A549 (cell line): ENCODE results near the gene IPO11.

ENCODE experiments used
- CTCF ChIP-seq: fragments of >200 bp; sonication (Bioruptor Twin); formaldehyde crosslinking; IDR thresholded peaks from 3 replicates; pipeline ENCODE4 v1.5.1; 2016
- TF ChIP-seq, protein P1 (sequence below): fragments of 250-450 bp; sonication (Bioruptor Pico); IDR thresholded peaks from 2 replicates; pipeline ENCODE4 v1.5.0; 2021; ENCODE audit warnings: mild to moderate bottlenecking, moderate library complexity, borderline replicate concordance

GRCh38 chr5:62536232-62536631 is 123.7 kb downstream of the IPO11 start:
- TF ChIP-seq CTCF: no peak
- TF ChIP-seq, protein P1, sequence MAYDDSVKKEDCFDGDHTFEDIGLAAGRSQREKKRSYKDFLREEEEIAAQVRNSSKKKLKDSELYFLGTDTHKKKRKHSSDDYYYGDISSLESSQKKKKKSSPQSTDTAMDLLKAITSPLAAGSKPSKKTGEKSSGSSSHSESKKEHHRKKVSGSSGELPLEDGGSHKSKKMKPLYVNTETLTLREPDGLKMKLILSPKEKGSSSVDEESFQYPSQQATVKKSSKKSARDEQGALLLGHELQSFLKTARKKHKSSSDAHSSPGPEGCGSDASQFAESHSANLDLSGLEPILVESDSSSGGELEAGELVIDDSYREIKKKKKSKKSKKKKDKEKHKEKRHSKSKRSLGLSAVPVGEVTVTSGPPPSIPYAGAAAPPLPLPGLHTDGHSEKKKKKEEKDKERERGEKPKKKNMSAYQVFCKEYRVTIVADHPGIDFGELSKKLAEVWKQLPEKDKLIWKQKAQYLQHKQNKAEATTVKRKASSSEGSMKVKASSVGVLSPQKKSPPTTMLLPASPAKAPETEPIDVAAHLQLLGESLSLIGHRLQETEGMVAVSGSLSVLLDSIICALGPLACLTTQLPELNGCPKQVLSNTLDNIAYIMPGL (CRISPR knock-in tag): no peak
